HT-29 (cell line): ENCODE results near the gene TANGO2. TPM values are rescaled to one million over a fixed set of nuclear protein-coding genes. Genes with fewer than 3 reads are reported as not detected.

ENCODE experiments used
- DNase-seq: peaks from one replicate; pipeline ENCODE4 v3.0.0-alpha.2; 2015; ENCODE audit warnings: low spot score
- total RNA-seq: library from RNA; depleted of rRNA; stranded (reverse); fragments of >200 nt; shearing (Covaris generic); gene quantifications from 2 replicates; pipeline ENCODE4 v1.2.3, GENCODE V29; 2014

The TANGO2 gene
- total RNA-seq, 1 experiment from 2014 or later, result 71.9 TPM

GRCh38 chr22:19982991-19983578 is 37.8 kb upstream of the TANGO2 start:
- peak; percentile 95 for DNase-seq

GRCh38 chr22:19983741-19984140 is 37.2 kb upstream of the TANGO2 start:
- peak; percentile 61 for DNase-seq

- DNase-seq, result peak; percentile 87
Measured at GRCh38 chr22:19984201-19984753, 36.6 kb upstream of the TANGO2 start.

GRCh38 chr22:19984851-19985811 is 35.8 kb upstream of the TANGO2 start:
- DNase-seq, result no peak

- DNase-seq, result no peak
Measured at GRCh38 chr22:19986011-19986409, 34.9 kb upstream of the TANGO2 start.

- peak; percentile 91 for DNase-seq
Measured at GRCh38 chr22:19986410-19987341, 34.2 kb upstream of the TANGO2 start.

GRCh38 chr22:19987394-19988306 is 33.3 kb upstream of the TANGO2 start:
- DNase-seq, result no peak

- DNase-seq, result no peak
Measured at GRCh38 chr22:19988331-19988808, 32.5 kb upstream of the TANGO2 start.

GRCh38 chr22:19988965-19989724 is 31.8 kb upstream of the TANGO2 start:
- no peak for DNase-seq

GRCh38 chr22:19989725-19990067 is 31.2 kb upstream of the TANGO2 start:
- no peak for DNase-seq

GRCh38 chr22:19990188-19990587 is 30.7 kb upstream of the TANGO2 start:
- no peak for DNase-seq

- no peak for DNase-seq
Measured at GRCh38 chr22:19990609-19991394, 30.1 kb upstream of the TANGO2 start.

- DNase-seq, result no peak
Measured at GRCh38 chr22:19991395-19991644, 29.6 kb upstream of the TANGO2 start.

- DNase-seq, result no peak
Measured at GRCh38 chr22:19991645-19992451, 29.1 kb upstream of the TANGO2 start.

- DNase-seq, result no peak
Measured at GRCh38 chr22:19992481-19992911, 28.4 kb upstream of the TANGO2 start.

GRCh38 chr22:19992921-19993355 is 28.0 kb upstream of the TANGO2 start:
- DNase-seq, result no peak

GRCh38 chr22:19993926-19994325 is 27.0 kb upstream of the TANGO2 start:
- DNase-seq, result no peak
